ENCODE results near the gene ING5.

GRCh38 chr2:241702155-241703031 is 554 bp downstream of the ING5 start:
- peak; percentile 49 to 61 (median 58) for TF ChIP-seq CTCF (IDR thresholded peaks at IDR 0.05 in 2 of 3, conservative IDR thresholded peaks at IDR 0.05 in 1 of 3; ENCODE audit: borderline replicate concordance in 1 of 3, insufficient read depth in 1 of 3, low read depth in 2 of 3, low read length in 2 of 3)
- TF ChIP-seq POLR2A (IDR thresholded peaks at IDR 0.05; ENCODE audit: borderline replicate concordance, extremely low read depth, insufficient read depth, insufficient read length), result no peak
- 0 out of 2 replicates have a peak, but pooled peaks have one; percentile 22 for TF ChIP-seq POLR2AphosphoS5 (IDR thresholded peaks at IDR 0.05; ENCODE audit: low read depth, low read length)
- peak; percentile 20; the same call in 1 of the 2 replicates for TF ChIP-seq ZFX (IDR thresholded peaks at IDR 0.05)
